Kidney epithelial cell (primary cell): ENCODE measurements around the gene UBE2E3. TPM values are rescaled to one million over a fixed set of nuclear protein-coding genes. Genes with fewer than 3 reads are reported as not detected.
"Not testable (repeated sequence)": the region's sequence is repeated elsewhere in the genome, so short reads cannot be mapped to it uniquely, and the experiment has no call there.

Experiments
- DNase-seq: peaks from one replicate; pipeline ENCODE4 v3.0.0-alpha.2; 2010; ENCODE audit warnings: low read depth
- H3K27me3 ChIP-seq: 2 replicates; pipeline ENCODE4 v1.6.0; 2011; ENCODE audit warnings: low read length; ENCODE audit not compliant: control insufficient read depth, insufficient read depth
- H3K36me3 ChIP-seq: 2 replicates; pipeline ENCODE4 v1.5.1; 2011; ENCODE audit warnings: low read length; ENCODE audit not compliant: control insufficient read depth, insufficient read depth
- H3K4me3 ChIP-seq: 2 replicates; pipeline ENCODE4 v1.5.1; 2011; ENCODE audit warnings: low read depth, mild to moderate bottlenecking, control low read depth, low read length
- CTCF ChIP-seq: IDR thresholded peaks from 2 replicates; pipeline ENCODE4 v1.5.1; 2011; ENCODE audit warnings: mild to moderate bottlenecking, moderate library complexity, low read length, control low read depth, inconsistent platforms; ENCODE audit not compliant: insufficient read depth, poor library complexity, severe bottlenecking
- total RNA-seq: library from RNA; depleted of rRNA; stranded (reverse); fragments of >200 nt; gene quantifications from 2 replicates; pipeline ENCODE4 v1.2.3, GENCODE V29; 2015

UBE2E3 gene
- total RNA-seq, 1 donor from 2014 or later, result 84.7 TPM

DNA sequence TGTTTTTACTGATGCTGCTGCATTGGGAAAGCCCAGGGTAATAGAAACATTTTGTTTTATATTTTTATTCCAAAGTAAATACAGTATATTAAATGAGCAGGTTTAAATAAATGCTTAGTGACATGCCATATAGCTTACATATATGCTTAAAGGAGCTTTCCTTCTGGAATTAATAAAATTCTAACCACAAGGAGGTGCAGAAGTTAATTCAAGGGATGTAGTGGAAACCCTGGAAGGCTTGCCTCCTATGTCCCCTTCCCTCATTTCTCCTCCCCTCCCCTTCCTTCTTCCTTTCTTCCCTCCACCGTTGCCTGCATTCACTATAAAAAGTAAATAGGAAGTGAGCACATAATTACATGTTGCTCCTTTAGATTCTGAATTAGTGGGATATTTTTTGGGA, 96.3 kb downstream of the UBE2E3 start:
- Histone ChIP-seq H3K36me3 (no peaks in the 10 kb centered on the region), H3K4me3 (no peak overlapping the region), H3K27me3 (no peaks in the 10 kb centered on the region)
- DNase-seq, result no peak
- TF ChIP-seq CTCF, result no peak

DNA sequence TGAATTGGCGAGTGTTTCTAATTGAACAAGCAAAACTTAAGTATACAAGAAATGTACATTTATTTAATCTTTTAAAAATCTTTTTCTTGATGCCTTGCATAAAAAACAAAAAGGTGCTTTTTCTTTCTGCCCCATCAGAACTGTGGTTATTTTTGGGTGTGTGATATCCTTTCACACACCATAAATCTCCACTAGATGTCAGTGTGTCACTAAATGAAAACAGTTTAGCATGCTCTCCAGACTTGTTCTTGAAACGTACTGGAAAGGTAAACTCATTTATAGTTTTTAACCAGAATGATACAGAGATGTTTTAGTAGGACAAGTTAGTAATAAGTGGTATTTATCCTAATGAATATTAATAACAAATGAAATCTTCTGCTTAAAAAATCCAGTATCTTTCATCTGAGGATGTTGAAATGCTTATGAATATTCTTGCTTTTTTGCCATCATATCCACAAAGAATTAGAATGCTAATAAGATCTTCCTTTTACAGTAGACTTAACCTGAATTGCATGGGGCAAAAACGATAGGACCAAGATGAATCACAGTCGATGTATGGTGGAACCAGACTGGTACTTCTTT, 96.8 kb downstream of the UBE2E3 start:
- DNase-seq, result no peak
- peak; percentile 55 for TF ChIP-seq CTCF
- Histone ChIP-seq H3K4me3 (no peak overlapping the region), H3K36me3 (no peaks in the 10 kb centered on the region), H3K27me3 (no peaks in the 10 kb centered on the region)

DNA sequence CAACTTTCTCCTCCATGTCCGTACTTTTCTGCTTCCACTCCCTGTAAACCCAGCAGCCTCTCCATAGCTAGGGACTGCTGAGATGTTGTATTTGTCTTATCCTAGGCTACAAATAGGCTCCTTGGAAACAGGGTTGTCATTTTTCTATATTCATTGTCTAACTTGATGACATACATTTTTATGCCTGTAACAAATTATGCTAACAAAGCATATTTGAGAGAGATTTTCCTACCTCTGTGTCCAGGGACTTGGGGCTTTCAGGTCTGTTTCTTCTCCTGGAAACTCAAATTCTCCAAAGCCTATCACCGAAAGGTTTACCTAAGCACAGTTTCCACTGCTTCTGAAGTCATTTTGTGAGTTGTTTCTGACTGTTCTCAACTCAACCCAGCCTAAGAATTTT, 102.7 kb downstream of the UBE2E3 start:
- no peak overlapping the region for H3K4me3 ChIP-seq
- DNase-seq, result no peak
- H3K36me3 ChIP-seq, result no peaks in the 10 kb centered on the region

DNA sequence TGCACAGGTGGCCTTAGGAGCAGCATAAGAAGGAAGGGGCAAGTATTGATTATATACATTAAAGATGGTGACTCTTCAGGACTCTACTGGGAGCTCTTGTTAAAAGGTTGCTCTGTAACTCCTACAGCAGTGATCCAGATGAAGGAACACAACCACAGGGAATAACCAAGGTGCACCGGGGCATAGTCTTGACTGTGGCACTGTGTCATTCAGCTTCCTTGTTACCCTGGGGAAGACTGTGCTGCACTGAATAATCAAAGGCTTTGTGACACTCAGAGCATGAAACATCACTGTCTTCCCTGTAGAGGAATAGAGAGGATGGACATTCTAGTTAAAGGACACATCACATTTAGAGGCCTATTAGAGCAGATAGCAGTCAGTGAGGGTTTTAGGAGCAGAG, 105.3 kb downstream of the UBE2E3 start:
- DNase-seq, result no peak
- Histone ChIP-seq H3K27me3 (no peaks in the 10 kb centered on the region), H3K36me3 (no peaks in the 10 kb centered on the region), H3K4me3 (no peak overlapping the region)
- no peak for TF ChIP-seq CTCF

More for the DNA sequence above, 102.7 kb downstream of the UBE2E3 start:
- H3K27me3 ChIP-seq, result no peaks in the 10 kb centered on the region
- TF ChIP-seq CTCF, result no peak

DNA sequence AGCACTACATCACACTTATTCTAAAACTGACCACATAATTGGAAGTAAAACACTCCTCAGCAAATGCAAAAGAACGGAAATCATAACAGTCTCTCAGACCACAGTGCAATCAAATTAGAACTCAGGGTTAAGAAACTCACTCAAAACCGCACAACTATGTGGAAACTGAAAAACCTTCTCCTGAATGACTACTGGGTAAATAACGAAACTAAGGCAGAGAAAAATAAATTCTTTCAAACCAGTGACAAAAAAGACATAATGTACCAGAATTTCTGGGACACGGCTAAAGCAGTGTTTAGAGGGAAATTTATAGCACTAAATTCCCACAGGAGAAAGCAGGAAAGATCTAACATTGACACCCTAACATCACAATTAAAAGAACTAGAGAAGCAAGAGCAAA, 111.5 kb downstream of the UBE2E3 start:
- not testable (repeated sequence) for H3K4me3 ChIP-seq, DNase-seq, H3K27me3 ChIP-seq, H3K36me3 ChIP-seq

GRCh38 chr2:181095486-181095885, 115.1 kb downstream of the UBE2E3 start:
- no peak for TF ChIP-seq CTCF
- no peak for DNase-seq
- no peaks in the 10 kb centered on the region for H3K36me3 ChIP-seq
- H3K27me3 ChIP-seq, result no peaks in the 10 kb centered on the region
- H3K4me3 ChIP-seq, result no peak overlapping the region
